A549 (cell line): ENCODE results near the gene SLC6A5. TPM values are rescaled to one million over a fixed set of nuclear protein-coding genes. Genes with fewer than 3 reads are reported as not detected.

Experiments used
- ATAC-seq, 2 experiments: fragments of 200-7000 bp in 1 of 2; fragments of >200 bp in 1 of 2; cut with Nextera tagmentation in 1 of 2; cut with Tn5 transposase in 1 of 2; 3 replicates each; pipeline versions ENCODE4 v1.8.0 to v1.9.1; 2018 to 2020; ENCODE audit warnings: mild to moderate bottlenecking in 1 of 2, moderate library complexity in 1 of 2
- CTCF ChIA-PET: fragments of 300-600 bp; sonication (Branson Sonifier 250); formaldehyde crosslinking; extraction: SDS; loops from one replicate; lab custom pipeline; 2021; ENCODE audit warnings: antibody characterized with exemption, inconsistent platforms; lab: Yijun Ruan, JAX
- POLR2A ChIA-PET: fragments of 350-600 bp; formaldehyde crosslinking; extraction: SDS; loops from one replicate; lab custom pipeline; 2021; ENCODE audit warnings: antibody characterized with exemption, inconsistent platforms; lab: Yijun Ruan, JAX
- DNase-seq, 2 experiments: peaks; one replicate each; pipeline versions ENCODE4 v3.0.0 to v3.0.0-alpha.2; 2011 to 2016; ENCODE audit warnings: low read depth in 1 of 2, low spot score in 1 of 2
- FAIRE-seq: peaks from 2 replicates; lab custom pipeline; 2011; peaks lifted over from hg19 to GRCh38; lab: Jason Lieb, UNC
- H3K27ac ChIP-seq, 2 experiments: fragments of >200 bp; sonication (Bioruptor Twin); formaldehyde crosslinking; 3 replicates each; pipeline ENCODE4 v1.5.1; 2016 to 2017
- H3K4me1 ChIP-seq: fragments of >200 bp; sonication (Bioruptor Twin); formaldehyde crosslinking; 3 replicates; pipeline ENCODE4 v1.6.1; 2016
- H3K4me2 ChIP-seq: fragments of >200 bp; sonication (Bioruptor Twin); formaldehyde crosslinking; 3 replicates; pipeline ENCODE4 v1.6.1; 2016
- H3K4me3 ChIP-seq: fragments of >200 bp; sonication (Bioruptor Twin); formaldehyde crosslinking; 3 replicates; pipeline ENCODE4 v1.5.1; 2016
- H3K9me3 ChIP-seq: fragments of >200 bp; sonication (Bioruptor Twin); formaldehyde crosslinking; 3 replicates; pipeline ENCODE4 v1.6.1; 2016
- CBX2 ChIP-seq: fragments of 200-600 bp; sonication (generic); IDR thresholded peaks from 2 replicates; pipeline ENCODE4 v1.6.1; 2016; ENCODE audit warnings: low read depth, mild to moderate bottlenecking, borderline replicate concordance
- CBX8 ChIP-seq: fragments of 200-600 bp; sonication (generic); IDR thresholded peaks from 2 replicates; pipeline ENCODE4 v1.6.1; 2016
- CEBPB ChIP-seq, 2 experiments: fragments of >200 bp in 1 of 2; sonication (Bioruptor Twin) in 1 of 2; formaldehyde crosslinking in 1 of 2; IDR thresholded peaks; 2 replicates each; pipeline ENCODE4 v1.6.1; 2012 to 2016
- EHMT2 ChIP-seq: fragments of 200-600 bp; sonication (generic); IDR thresholded peaks from 2 replicates; pipeline ENCODE4 v1.6.1; 2016; ENCODE audit warnings: antibody characterized with exemption, low read depth, mild to moderate bottlenecking, moderate library complexity
- GATA3 ChIP-seq: IDR thresholded peaks from 2 replicates; pipeline ENCODE4 v1.6.1; 2012; ENCODE audit warnings: borderline replicate concordance
- HOXA7 ChIP-seq: fragments of 250-450 bp; sonication (Bioruptor Pico); IDR thresholded peaks from 2 replicates; pipeline ENCODE4 v1.5.0; 2020; ENCODE audit warnings: mild to moderate bottlenecking, moderate library complexity
- KDM1A ChIP-seq: fragments of 200-600 bp; sonication (generic); IDR thresholded peaks from 2 replicates; pipeline ENCODE4 v1.6.1; 2016; ENCODE audit warnings: low read depth, mild to moderate bottlenecking
- MAFK ChIP-seq: fragments of 450-650 bp; IDR thresholded peaks from 2 replicates; pipeline ENCODE4 v1.6.1; 2014; ENCODE audit not compliant: partially characterized antibody
- NPAS2 ChIP-seq: fragments of 250-450 bp; sonication (Bioruptor Pico); IDR thresholded peaks from 2 replicates; pipeline ENCODE4 v1.8.0; 2022; ENCODE audit warnings: mild to moderate bottlenecking, moderate library complexity, borderline replicate concordance
- RAD21 ChIP-seq, 2 experiments: fragments of >200 bp in 1 of 2; sonication (Bioruptor Twin) in 1 of 2; formaldehyde crosslinking in 1 of 2; IDR thresholded peaks in 1 of 2; conservative IDR thresholded peaks in 1 of 2; 2 replicates in 1 of 2; 3 replicates in 1 of 2; pipeline ENCODE4 v1.6.1; 2012 to 2018; ENCODE audit warnings: inconsistent platforms in 1 of 2
- RFX5 ChIP-seq: fragments of 450-650 bp; IDR thresholded peaks from 2 replicates; pipeline ENCODE4 v1.7.1; 2014; ENCODE audit warnings: antibody characterized with exemption, mild to moderate bottlenecking, moderate library complexity
- RNF2 ChIP-seq: fragments of 200-600 bp; sonication (generic); IDR thresholded peaks from 2 replicates; pipeline ENCODE4 v1.6.1; 2016; ENCODE audit warnings: low read depth, mild to moderate bottlenecking, antibody characterized with exemption, moderate library complexity, borderline replicate concordance
- SMC3 ChIP-seq: fragments of >200 bp; sonication (Bioruptor Twin); formaldehyde crosslinking; IDR thresholded peaks from 3 replicates; pipeline ENCODE4 v1.6.1; 2018; ENCODE audit warnings: inconsistent platforms
- TFCP2L1 ChIP-seq: fragments of 250-450 bp; sonication (Bioruptor Pico); IDR thresholded peaks from 2 replicates; pipeline ENCODE4 v1.5.0; 2021; ENCODE audit warnings: mild to moderate bottlenecking
- ZC3H11A ChIP-seq: fragments of 450-650 bp; IDR thresholded peaks from 2 replicates; pipeline ENCODE4 v1.6.1; 2014; ENCODE audit warnings: antibody characterized with exemption, mild to moderate bottlenecking
- ZNF302 ChIP-seq: fragments of 250-450 bp; sonication (Bioruptor Pico); IDR thresholded peaks from 2 replicates; pipeline ENCODE4 v1.9.0; 2021; ENCODE audit warnings: inconsistent platforms, mild to moderate bottlenecking, moderate library complexity
- WGBS: methylation state at CpG from one replicate; pipeline ENCODE4 v1.1.6; 2017; ENCODE audit errors: missing lambda C conversion rate; 5-methylcytosine and 5-hydroxymethylcytosine counted together
- polyA plus RNA-seq, 4 experiments: library from polyadenylated mRNA; depleted of rRNA in 3 of 4; stranded (reverse); fragments of >200 nt; fragmentation: RNase III in 1 of 4; extraction: RNeasy Plus Mini Kit Qiagen cat#74134 plus additional on column Dnase treatment in 1 of 4; gene quantifications; 2 replicates in 3 of 4; 3 replicates in 1 of 4; pipeline ENCODE4 v1.2.3, GENCODE V29; 2011 to 2017
- TF ChIP-seq, protein P1 (sequence below): fragments of >200 bp; sonication (Bioruptor Twin); formaldehyde crosslinking; IDR thresholded peaks from 3 replicates; pipeline ENCODE4 v1.6.1; 2016
- TF ChIP-seq, protein P2 (sequence below): fragments of 200-600 bp; sonication (generic); IDR thresholded peaks from 2 replicates; pipeline ENCODE4 v1.6.1; 2016; ENCODE audit warnings: antibody characterized with exemption, mild to moderate bottlenecking, moderate library complexity

Gene SLC6A5
- polyA plus RNA-seq, 2 of the 4 experiments (the other 2 are of a cell fraction): not detected

DNA sequence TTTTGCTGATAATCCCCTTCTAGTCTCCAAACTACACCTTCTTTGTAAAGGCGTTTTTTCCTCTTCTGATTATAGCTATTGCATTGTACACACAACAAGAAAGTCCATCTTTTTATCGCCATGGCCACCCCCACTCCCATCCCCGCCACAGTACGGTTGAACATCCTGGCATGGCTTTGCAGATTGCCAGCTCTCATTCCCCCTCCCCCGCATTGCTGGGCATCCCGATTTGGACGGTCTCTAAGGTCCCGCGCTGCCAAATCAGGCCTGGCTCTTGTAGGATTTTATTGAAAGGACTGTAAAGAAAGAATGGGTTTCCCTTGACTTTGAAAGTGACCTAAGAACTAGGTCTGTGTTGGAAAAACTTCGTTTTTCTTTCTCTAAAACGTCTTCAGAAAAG, 916 bp upstream of the SLC6A5 start:
- TF ChIP-seq SMC3: no peak
- no peak for TF ChIP-seq RAD21 (conservative IDR thresholded peaks at IDR 0.05 in 1 of 2, IDR thresholded peaks at IDR 0.05 in 1 of 2)
- TF ChIP-seq NPAS2 (CRISPR knock-in tag): no peak
- TF ChIP-seq CBX2: no peak
- no peak for TF ChIP-seq ZC3H11A
- TF ChIP-seq, protein P1, sequence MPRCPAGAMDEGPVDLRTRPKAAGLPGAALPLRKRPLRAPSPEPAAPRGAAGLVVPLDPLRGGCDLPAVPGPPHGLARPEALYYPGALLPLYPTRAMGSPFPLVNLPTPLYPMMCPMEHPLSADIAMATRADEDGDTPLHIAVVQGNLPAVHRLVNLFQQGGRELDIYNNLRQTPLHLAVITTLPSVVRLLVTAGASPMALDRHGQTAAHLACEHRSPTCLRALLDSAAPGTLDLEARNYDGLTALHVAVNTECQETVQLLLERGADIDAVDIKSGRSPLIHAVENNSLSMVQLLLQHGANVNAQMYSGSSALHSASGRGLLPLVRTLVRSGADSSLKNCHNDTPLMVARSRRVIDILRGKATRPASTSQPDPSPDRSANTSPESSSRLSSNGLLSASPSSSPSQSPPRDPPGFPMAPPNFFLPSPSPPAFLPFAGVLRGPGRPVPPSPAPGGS: no peak
- no peak for TF ChIP-seq MAFK
- no peak for TF ChIP-seq KDM1A
- no peak for TF ChIP-seq RNF2
- no peak for TF ChIP-seq TFCP2L1 (CRISPR knock-in tag)
- TF ChIP-seq RFX5: no peak
- FAIRE-seq: no peak
- ChIA-PET CTCF (interaction anchor here (1.2 to 1.5 kb wide), 3 partner anchors 11 to 27 kb away, joined by 3 to 9 read pairs (median 3); no protein-coding TSS in a partner anchor), POLR2A (no interaction called here)
- no peak for ATAC-seq
- H3K4me3 ChIP-seq: 0 out of 3 replicates have a peak overlapping the region, but pooled peaks have one; percentile 27
- H3K4me1 ChIP-seq: no peaks in the 10 kb centered on the region
- no peak overlapping the region for H3K27ac ChIP-seq
- H3K9me3 ChIP-seq: 0 out of 3 replicates have a peak, but pooled peaks cover 4% of the 10 kb centered on the region
- H3K4me2 ChIP-seq: peak overlapping the region; percentile 39; the same call in 2 of the 3 replicates
- 3% methylated on average over 11 of the region's 11 CpGs for whole genome bisulfite sequencing
- DNase-seq: no peak

DNA sequence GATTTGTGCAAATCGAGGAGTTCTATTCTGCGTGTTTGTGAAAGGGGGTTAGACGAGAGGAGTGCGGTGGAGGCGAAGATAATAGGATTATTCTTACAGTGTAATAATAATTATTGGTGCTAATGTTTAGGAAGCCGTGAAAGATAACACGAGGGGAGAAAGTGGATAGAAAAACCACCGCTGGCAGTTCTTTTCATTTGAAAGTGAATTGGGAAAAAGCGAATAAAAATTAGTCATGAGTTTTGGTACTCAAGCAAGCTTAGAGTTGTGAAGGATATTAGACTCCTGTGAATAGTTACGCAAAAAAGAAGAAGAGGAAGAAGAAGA, 575 bp downstream of the SLC6A5 start:
- TF ChIP-seq, protein P2, sequence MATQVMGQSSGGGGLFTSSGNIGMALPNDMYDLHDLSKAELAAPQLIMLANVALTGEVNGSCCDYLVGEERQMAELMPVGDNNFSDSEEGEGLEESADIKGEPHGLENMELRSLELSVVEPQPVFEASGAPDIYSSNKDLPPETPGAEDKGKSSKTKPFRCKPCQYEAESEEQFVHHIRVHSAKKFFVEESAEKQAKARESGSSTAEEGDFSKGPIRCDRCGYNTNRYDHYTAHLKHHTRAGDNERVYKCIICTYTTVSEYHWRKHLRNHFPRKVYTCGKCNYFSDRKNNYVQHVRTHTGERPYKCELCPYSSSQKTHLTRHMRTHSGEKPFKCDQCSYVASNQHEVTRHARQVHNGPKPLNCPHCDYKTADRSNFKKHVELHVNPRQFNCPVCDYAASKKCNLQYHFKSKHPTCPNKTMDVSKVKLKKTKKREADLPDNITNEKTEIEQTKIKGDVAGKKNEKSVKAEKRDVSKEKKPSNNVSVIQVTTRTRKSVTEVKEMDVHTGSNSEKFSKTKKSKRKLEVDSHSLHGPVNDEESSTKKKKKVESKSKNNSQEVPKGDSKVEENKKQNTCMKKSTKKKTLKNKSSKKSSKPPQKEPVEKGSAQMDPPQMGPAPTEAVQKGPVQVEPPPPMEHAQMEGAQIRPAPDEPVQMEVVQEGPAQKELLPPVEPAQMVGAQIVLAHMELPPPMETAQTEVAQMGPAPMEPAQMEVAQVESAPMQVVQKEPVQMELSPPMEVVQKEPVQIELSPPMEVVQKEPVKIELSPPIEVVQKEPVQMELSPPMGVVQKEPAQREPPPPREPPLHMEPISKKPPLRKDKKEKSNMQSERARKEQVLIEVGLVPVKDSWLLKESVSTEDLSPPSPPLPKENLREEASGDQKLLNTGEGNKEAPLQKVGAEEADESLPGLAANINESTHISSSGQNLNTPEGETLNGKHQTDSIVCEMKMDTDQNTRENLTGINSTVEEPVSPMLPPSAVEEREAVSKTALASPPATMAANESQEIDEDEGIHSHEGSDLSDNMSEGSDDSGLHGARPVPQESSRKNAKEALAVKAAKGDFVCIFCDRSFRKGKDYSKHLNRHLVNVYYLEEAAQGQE: peak; percentile 52; the same call in 1 of the 2 replicates
- 0 out of 2 replicates have a peak, but pooled peaks have one; percentile 7 for TF ChIP-seq EHMT2
- TF ChIP-seq ZNF302 (CRISPR knock-in tag): no peak
- Histone ChIP-seq H3K9me3 (0 out of 3 replicates have a peak, but pooled peaks cover 4% of the 10 kb centered on the region), H3K4me1 (no peaks in the 10 kb centered on the region), H3K4me2 (no peak overlapping the region), H3K4me3 (no peak overlapping the region), H3K27ac (no peak overlapping the region)
- no peak for FAIRE-seq
- CTCF ChIA-PET: interaction anchor here (0.9 to 1.7 kb wide), 4 partner anchors 9 to 72 kb away, joined by 3 to 4 read pairs (median 4); no protein-coding TSS in a partner anchor
- DNase-seq: no peak
- WGBS: 22% methylated on average over 10 of the region's 10 CpGs
- POLR2A ChIA-PET: no interaction called here
- no peak for ATAC-seq

DNA sequence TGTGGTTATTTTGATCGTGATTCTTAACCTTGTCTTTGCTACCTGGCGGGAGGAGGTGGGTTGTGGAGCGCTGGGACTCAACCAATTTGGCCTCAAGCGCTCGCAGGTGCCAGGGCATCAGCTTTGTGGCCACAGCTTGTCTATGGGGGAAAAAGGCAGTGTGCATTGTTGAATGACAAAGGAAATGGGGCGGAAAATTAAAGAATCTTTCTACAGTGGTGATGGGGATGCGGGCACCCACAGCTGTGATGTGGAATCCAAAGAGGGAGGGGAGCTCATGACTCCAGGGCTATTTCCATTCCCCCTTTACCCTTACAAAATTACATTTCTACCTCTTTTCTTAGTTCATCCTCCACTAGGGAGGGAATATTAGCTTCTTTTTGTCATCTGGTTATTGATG, 1.1 kb downstream of the SLC6A5 start:
- H3K9me3 ChIP-seq: 0 out of 3 replicates have a peak, but pooled peaks cover 4% of the 10 kb centered on the region
- ChIA-PET POLR2A (no interaction called here), CTCF (interaction anchor here (0.7 to 1.7 kb wide), 6 partner anchors 8 to 241 kb away, joined by 3 to 5 read pairs (median 4); no protein-coding TSS in a partner anchor)
- DNase-seq (no peak), FAIRE-seq (no peak), ATAC-seq (no peak)
- 25% methylated on average over 7 of the region's 7 CpGs for WGBS
- H3K27ac ChIP-seq: no peak overlapping the region
- no peak overlapping the region for H3K4me2 ChIP-seq
- H3K4me1 ChIP-seq: no peaks in the 10 kb centered on the region
- no peak for TF ChIP-seq GATA3
- TF ChIP-seq EHMT2: no peak
- no peak for TF ChIP-seq CBX8
- TF ChIP-seq ZC3H11A: no peak
- no peak for TF ChIP-seq HOXA7 (CRISPR knock-in tag)
- no peak for TF ChIP-seq CEBPB (IDR thresholded peaks at IDR 0.05)
- no peak overlapping the region for H3K4me3 ChIP-seq
